GM18499 (cell line): ENCODE data around the gene PRRC2C.
"Not testable (repeated sequence)": the region's sequence is repeated elsewhere in the genome, so short reads cannot be mapped to it uniquely, and the experiment has no call there.

Experiments used
- ATAC-seq: cut with Tn5 transposase; IDR thresholded peaks from one replicate; pipeline ENCODE4 v1.9.1; 2021; ENCODE audit warnings: moderate number of reproducible peaks; ENCODE audit not compliant: insufficient read depth, unreplicated experiment

PRRC2C gene

GRCh38 chr1:171495444-171495843 lies 10.1 kb downstream of the PRRC2C start:
- no peak for ATAC-seq

DNA sequence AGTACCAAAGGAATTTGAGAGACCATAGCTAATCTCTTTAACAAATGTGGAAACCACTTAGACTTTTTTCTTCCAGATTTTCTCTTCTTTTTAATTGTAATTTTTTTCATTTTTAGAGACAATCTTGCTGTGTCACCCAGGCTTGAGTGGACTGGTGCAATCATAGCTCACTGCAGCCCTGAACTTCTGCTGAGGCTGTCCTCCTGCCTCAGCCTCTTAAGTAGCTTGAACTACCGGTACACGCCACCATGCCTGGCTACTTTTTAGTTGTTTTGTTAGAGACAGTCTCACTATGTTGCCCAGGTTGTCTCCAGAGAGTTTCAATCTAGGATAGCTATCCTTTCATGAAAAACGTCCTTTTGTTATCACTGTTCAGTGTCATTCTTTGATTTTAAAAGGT lies 15.0 kb downstream of the PRRC2C start:
- no peak for ATAC-seq

GRCh38 chr1:171500803-171501202 lies 15.5 kb downstream of the PRRC2C start:
- no peak for ATAC-seq

- ATAC-seq = peak; percentile 86
These were observed 16.1 kb downstream of the PRRC2C start for GRCh38 chr1:171501305-171502024.

DNA sequence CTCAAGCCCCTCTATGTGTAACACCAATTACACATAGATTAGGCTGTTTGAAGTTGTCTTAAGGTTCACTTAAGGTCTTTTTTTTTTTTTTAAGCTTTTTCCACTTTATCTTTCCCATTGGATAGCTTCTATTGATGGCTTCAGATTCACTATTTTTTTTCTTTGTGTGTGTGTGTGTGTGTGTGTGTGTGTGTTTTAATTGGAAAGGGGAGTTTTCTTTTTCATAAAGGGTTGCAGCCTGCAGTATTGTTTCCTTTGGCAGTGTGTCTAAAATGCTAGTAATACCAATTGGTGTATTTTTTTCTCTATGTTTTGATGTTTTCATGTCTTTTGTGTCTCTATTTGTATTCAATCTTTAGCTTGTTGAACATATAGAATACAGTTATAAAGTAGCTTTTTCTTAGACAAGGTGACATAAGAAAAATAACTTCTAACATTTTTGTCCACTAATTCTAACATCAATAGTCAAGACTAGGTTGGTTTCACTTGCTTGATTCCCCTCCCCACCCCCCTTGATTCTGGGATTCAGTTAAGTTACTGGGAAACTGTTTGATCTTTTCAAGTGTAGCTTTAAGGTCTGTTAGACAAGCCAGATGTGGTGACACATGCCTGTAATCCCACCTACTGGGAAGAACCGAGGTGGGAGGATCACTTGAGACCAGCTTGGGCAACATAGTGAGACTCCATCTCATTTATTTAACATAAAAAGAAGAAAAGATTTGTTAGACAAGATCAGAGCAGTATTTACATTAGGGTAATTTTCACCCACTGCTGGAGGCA lies 21.4 kb downstream of the PRRC2C start:
- ATAC-seq = no peak

GRCh38 chr1:171507435-171507834 lies 22.1 kb downstream of the PRRC2C start:
- no peak for ATAC-seq

DNA sequence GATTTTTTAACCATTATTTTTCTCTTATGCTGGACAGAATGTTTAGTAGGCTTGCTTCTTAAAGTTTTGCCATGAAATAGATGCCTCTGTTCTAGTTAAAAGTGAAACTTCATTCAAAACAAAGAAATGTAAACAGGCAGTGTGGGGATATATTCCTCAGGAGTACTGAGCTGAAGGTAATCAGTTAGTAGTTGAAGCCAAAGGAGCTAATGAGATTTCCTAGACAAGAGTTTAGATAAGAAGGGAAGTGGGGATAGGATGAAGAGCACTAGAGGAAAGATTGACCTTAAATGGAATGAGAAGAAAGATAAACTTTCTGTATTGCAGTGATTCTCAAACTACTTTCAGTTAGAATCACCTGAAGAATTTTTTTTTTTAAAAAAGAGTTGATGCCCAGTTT lies 23.9 kb downstream of the PRRC2C start:
- no peak for ATAC-seq

GRCh38 chr1:171513743-171514142 lies 28.4 kb downstream of the PRRC2C start:
- ATAC-seq = no peak

GRCh38 chr1:171515299-171515698 lies 30.0 kb downstream of the PRRC2C start:
- ATAC-seq = no peak

DNA sequence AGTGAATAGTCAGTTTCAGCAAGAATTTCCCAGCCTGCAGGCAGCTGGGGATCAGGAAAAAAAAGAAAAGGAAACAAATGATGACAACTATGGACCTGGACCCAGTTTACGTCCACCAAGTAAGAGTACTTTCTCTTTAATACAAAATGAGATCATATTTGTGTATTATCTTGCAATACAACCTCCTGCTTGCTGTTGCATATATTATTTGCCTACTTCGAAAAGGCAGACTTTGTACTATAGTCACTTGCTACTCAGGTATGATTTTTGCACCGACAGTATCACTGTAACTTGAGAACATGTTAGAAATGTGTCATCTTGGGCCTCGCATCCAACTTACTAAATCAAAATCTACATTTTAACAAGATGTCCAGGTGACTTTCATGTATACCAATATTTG lies 30.4 kb downstream of the PRRC2C start:
- no peak for ATAC-seq

GRCh38 chr1:171521567-171521966 lies 36.2 kb downstream of the PRRC2C start:
- ATAC-seq = no peak

DNA sequence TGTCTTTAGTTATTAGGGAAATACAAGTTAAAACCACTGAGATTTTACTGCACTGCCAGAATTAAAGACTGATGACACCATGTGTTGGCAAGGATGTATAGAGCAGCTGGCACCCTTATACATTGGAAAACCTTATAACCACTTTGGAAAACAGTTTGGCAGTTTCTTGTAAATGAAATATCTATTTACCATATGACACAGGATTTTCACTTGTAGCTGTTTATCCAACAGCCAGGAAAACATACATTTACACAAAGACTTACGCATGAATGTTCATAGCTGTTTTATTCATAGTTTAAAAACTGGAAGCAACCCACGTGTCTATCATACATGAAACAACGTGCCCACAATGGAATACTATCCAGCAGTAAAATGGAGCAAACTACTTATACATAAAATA lies 45.3 kb downstream of the PRRC2C start:
- no peak for ATAC-seq

DNA sequence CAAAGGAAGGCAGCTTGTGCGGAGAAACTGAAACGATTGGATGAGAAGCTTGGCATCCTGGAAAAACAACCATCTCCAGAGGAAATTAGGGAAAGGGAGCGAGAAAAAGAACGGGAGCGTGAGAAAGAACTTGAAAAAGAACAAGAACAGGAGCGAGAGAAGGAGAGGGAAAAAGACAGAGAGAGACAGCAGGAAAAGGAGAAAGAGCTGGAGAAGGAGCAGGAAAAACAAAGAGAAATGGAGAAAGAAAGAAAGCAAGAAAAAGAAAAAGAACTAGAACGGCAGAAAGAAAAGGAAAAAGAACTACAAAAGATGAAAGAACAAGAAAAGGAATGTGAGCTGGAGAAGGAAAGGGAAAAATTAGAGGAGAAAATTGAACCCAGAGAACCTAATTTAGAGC lies 47.2 kb downstream of the PRRC2C start:
- ATAC-seq = no peak

- ATAC-seq = no peak
These were observed 60.2 kb downstream of the PRRC2C start for GRCh38 chr1:171545523-171545922.

GRCh38 chr1:171550050-171550449 lies 64.7 kb downstream of the PRRC2C start:
- ATAC-seq = no peak

- not testable (repeated sequence) for ATAC-seq
These were observed 65.3 kb downstream of the PRRC2C start for GRCh38 chr1:171550598-171551100.

DNA sequence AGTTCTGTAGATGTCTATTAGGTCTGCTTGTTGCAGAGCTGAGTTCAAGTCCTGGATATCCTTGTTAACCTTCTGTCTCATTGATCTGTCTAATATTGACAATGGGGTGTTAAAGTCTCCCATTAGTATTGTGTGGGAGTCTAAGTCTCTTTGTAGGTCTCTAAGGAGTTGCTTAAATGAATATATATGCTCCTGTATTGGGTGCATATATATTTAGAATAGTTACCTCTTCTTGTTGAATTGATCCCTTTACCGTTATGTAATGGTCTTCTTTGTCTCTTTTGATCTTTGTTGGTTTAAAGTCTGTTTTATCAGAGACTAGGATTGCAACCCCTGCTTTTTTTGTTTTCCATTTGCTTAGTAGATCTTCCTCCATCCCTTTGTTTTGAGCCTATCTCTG lies 68.6 kb downstream of the PRRC2C start:
- ATAC-seq = not testable (repeated sequence)

GRCh38 chr1:171563675-171564074 lies 78.3 kb downstream of the PRRC2C start:
- ATAC-seq = no peak

GRCh38 chr1:171566467-171566866 lies 81.1 kb downstream of the PRRC2C start:
- no peak for ATAC-seq

- ATAC-seq = no peak
These were observed 85.0 kb downstream of the PRRC2C start for GRCh38 chr1:171570295-171570694.

DNA sequence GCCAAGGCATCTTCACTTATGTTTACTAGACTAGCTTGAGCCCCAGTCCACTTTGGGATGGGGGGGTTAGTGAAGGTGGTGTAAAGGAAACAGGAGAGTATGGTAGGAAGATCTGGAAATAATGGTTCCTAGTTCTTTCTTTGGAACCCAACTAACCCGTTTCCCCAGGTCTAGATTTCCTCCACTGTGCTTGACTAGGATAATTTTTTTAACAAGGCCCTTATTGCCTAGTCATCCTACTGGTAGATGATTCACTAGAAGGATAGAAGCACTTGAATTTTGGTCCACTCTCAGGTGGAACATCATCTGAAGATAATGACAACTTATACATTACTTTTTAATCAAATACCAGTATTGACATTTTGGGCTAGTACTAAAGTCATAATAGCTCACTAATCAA lies 90.8 kb downstream of the PRRC2C start:
- no peak for ATAC-seq

- no peak for ATAC-seq
These were observed 95.9 kb downstream of the PRRC2C start for GRCh38 chr1:171581226-171581625.
